ENCODE results near the gene RASSF5.

- TF ChIP-seq EZH2 (IDR thresholded peaks at IDR 0.05; ENCODE audit: borderline replicate concordance, insufficient read depth, low read length, poor library complexity, severe bottlenecking) (no peak), POLR2AphosphoS5 (IDR thresholded peaks at IDR 0.05) (no peak), CTCF (IDR thresholded peaks at IDR 0.05; ENCODE audit: poor library complexity, severe bottlenecking) (no peak), REST (IDR thresholded peaks at IDR 0.05; ENCODE audit: borderline replicate concordance) (no peak), EP300 (conservative IDR thresholded peaks at IDR 0.05; ENCODE audit: poor library complexity, severe bottlenecking) (no peak), TAF1 (IDR thresholded peaks at IDR 0.05; ENCODE audit: low read depth) (no peak), MXI1 (conservative IDR thresholded peaks at IDR 0.05; ENCODE audit: poor library complexity, severe bottlenecking) (no peak), RAD21 (conservative IDR thresholded peaks at IDR 0.05) (no peak)
Measured at GRCh38 chr1:206587904-206588303, 80.6 kb downstream of the RASSF5 start.

All from neural cell (in vitro differentiated cells).